ENCODE measurements around the gene GPR78.

Gene GPR78

GRCh38 chr4:8556341-8557150 lies 23.6 kb upstream of the GPR78 start:
- no peak for TF ChIP-seq REST (IDR thresholded peaks at IDR 0.05; ENCODE audit: insufficient read depth in 1 of 2, low read depth in 2 of 2, low read length in 2 of 2)
- TF ChIP-seq SIN3A (IDR thresholded peaks at IDR 0.05; ENCODE audit: borderline replicate concordance, insufficient read depth, low read length), result no peak
- no peak for TF ChIP-seq TAF1 (IDR thresholded peaks at IDR 0.05; ENCODE audit: borderline replicate concordance, insufficient read depth, low read length)
- no peak for TF ChIP-seq FOXP2 (optimal IDR thresholded peaks at IDR 0.05; ENCODE audit: borderline replicate concordance, extremely low read depth, extremely low read length, insufficient read depth)

- no peak for TF ChIP-seq POLR2AphosphoS5 (IDR thresholded peaks at IDR 0.05; ENCODE audit: low read depth, low read length)
- no peak for TF ChIP-seq REST (IDR thresholded peaks at IDR 0.05; ENCODE audit: insufficient read depth in 1 of 2, low read depth in 2 of 2, low read length in 2 of 2)
- TF ChIP-seq TAF1 (IDR thresholded peaks at IDR 0.05; ENCODE audit: borderline replicate concordance, insufficient read depth, low read length), result no peak
- no peak for TF ChIP-seq FOXP2 (optimal IDR thresholded peaks at IDR 0.05; ENCODE audit: borderline replicate concordance, extremely low read depth, extremely low read length, insufficient read depth)
- no peak for TF ChIP-seq SIN3A (IDR thresholded peaks at IDR 0.05; ENCODE audit: borderline replicate concordance, insufficient read depth, low read length)
These were observed 22.8 kb upstream of the GPR78 start for GRCh38 chr4:8557151-8558076.

- TF ChIP-seq SIN3A (IDR thresholded peaks at IDR 0.05; ENCODE audit: borderline replicate concordance, insufficient read depth, low read length) (no peak), TAF1 (IDR thresholded peaks at IDR 0.05; ENCODE audit: borderline replicate concordance, insufficient read depth, low read length) (no peak), FOXP2 (optimal IDR thresholded peaks at IDR 0.05; ENCODE audit: borderline replicate concordance, extremely low read depth, extremely low read length, insufficient read depth) (no peak), POLR2AphosphoS5 (IDR thresholded peaks at IDR 0.05; ENCODE audit: low read depth, low read length) (no peak), REST (IDR thresholded peaks at IDR 0.05; ENCODE audit: insufficient read depth in 1 of 2, low read depth in 2 of 2, low read length in 2 of 2) (no peak)
These were observed 21.9 kb upstream of the GPR78 start for GRCh38 chr4:8558080-8558960.

- TF ChIP-seq SIN3A (IDR thresholded peaks at IDR 0.05; ENCODE audit: borderline replicate concordance, insufficient read depth, low read length) (no peak), REST (IDR thresholded peaks at IDR 0.05; ENCODE audit: insufficient read depth in 1 of 2, low read depth in 2 of 2, low read length in 2 of 2) (no peak), POLR2AphosphoS5 (IDR thresholded peaks at IDR 0.05; ENCODE audit: low read depth, low read length) (no peak), TAF1 (IDR thresholded peaks at IDR 0.05; ENCODE audit: borderline replicate concordance, insufficient read depth, low read length) (no peak)
These were observed 21.2 kb upstream of the GPR78 start for GRCh38 chr4:8559011-8559410.

Measured in PFSK-1 (cell line).